ENCODE measurements around the gene RAP1B. TPM values are rescaled to one million over a fixed set of nuclear protein-coding genes. Genes with fewer than 3 reads are reported as not detected.

The RAP1B gene
- total and polyA plus RNA-seq, 9 of the 15 experiments (the other 6 are each of a cell fraction or from before 2014, with no cell fraction given) = 107 to 309 (median 170) TPM

- 0 out of 2 replicates have a peak, but pooled peaks have one; percentile 16 for TF ChIP-seq ZBTB40 (IDR thresholded peaks at IDR 0.05)
- TF ChIP-seq ZBTB40 (CRISPR knock-in tag; IDR thresholded peaks at IDR 0.05) = no peak
- peak; percentile 33; the same call in 1 of the 2 replicates for TF ChIP-seq MAX (CRISPR knock-in tag; IDR thresholded peaks at IDR 0.05)
- TF ChIP-seq E2F6 (IDR thresholded peaks at IDR 0.05; ENCODE audit: borderline replicate concordance in 1 of 2, extremely low read depth in 1 of 2, insufficient read depth in 1 of 2, insufficient read length in 1 of 2, low read depth in 1 of 2, low read length in 1 of 2, poor library complexity in 1 of 2, severe bottlenecking in 1 of 2) = peak; percentile 63 to 84
- TF ChIP-seq MYC (IDR thresholded peaks at IDR 0.05; ENCODE audit: low read depth, low read length) = no peak
- peak; percentile 20; the same call in 1 of the 2 replicates for TF ChIP-seq MYC (CRISPR knock-in tag; IDR thresholded peaks at IDR 0.05; ENCODE audit: borderline replicate concordance, low read depth)
- TF ChIP-seq RB1 (IDR thresholded peaks at IDR 0.05; ENCODE audit: low read depth) = peak; percentile 74
- TF ChIP-seq HDGF (IDR thresholded peaks at IDR 0.05) = no peak
- no peak for TF ChIP-seq KHSRP (IDR thresholded peaks at IDR 0.05)
- TF ChIP-seq ZNF592 (IDR thresholded peaks at IDR 0.05) = peak; percentile 63; the same call in 1 of the 2 replicates
- no peak for TF ChIP-seq EZH2 (IDR thresholded peaks at IDR 0.05; ENCODE audit: borderline replicate concordance, low read depth, low read length)
- TF ChIP-seq ZNF589 (CRISPR knock-in tag; IDR thresholded peaks at IDR 0.05; ENCODE audit: low read depth) = peak; percentile 84
- TF ChIP-seq ASH1L (IDR thresholded peaks at IDR 0.05; ENCODE audit: borderline replicate concordance, low read depth, partially characterized antibody) = peak; percentile 4
- TF ChIP-seq E2F3 (CRISPR knock-in tag; IDR thresholded peaks at IDR 0.05) = 0 out of 2 replicates have a peak, but pooled peaks have one; percentile 47
Observed at GRCh38 chr12:68609998-68610369, 715 bp upstream of the RAP1B start (continued).

Data from K562 (cell line).